ENCODE data around the gene BABAM2. TPM values are rescaled to one million over a fixed set of nuclear protein-coding genes. Genes with fewer than 3 reads are reported as not detected.

BABAM2 gene
- total RNA-seq, 1 experiment from 2014 or later: 27.1 TPM

DNA sequence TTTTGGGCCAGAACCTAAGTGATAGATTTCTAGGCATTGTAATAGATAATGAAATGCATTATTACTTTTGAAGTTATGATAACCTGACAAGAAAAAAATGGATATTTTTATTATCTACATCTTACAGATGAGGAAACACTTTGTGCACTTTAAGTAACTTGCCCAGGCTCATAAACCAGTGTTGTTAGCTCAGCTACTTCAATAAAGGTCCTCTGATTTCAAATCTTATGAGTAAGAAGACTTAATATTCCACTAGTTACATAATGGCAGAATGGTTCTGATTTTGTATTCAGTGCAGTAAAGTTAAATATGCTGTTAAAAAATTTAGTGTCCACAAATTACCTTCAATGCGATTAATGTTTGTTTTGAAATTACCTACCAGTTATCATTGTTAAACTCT is 199.0 kb downstream of the BABAM2 start:
- no peak overlapping the region for H3K4me3 Mint-ChIP-seq
- no peak overlapping the region for H3K27ac Mint-ChIP-seq
- no peaks in the 10 kb centered on the region for H3K36me3 Mint-ChIP-seq (ENCODE audit: insufficient read depth in 1 of 3, low read depth in 3 of 3)
- H3K9me3 Mint-ChIP-seq: no peaks in the 10 kb centered on the region
- no peak overlapping the region for H3K56ac ChIP-seq (ENCODE audit: insufficient read length, low read depth, low read length)
- H3K9ac ChIP-seq (ENCODE audit: extremely low read depth, insufficient read length, low read length): no peak overlapping the region
- H3K4me2 ChIP-seq (ENCODE audit: insufficient read depth, insufficient read length, low read length): no peak overlapping the region
- H3K23ac ChIP-seq (ENCODE audit: insufficient read length, low read depth, low read length): no peak overlapping the region
- no peaks in the 10 kb centered on the region for H3K4me1 Mint-ChIP-seq
- WGBS (ENCODE audit: extremely low coverage, insufficient read length, low lambda C conversion rate): no CpG with 5 or more reads among the region's 1 CpG
- no peaks in the 10 kb centered on the region for H3K27me3 Mint-ChIP-seq (ENCODE audit: low read depth)
- H3K18ac ChIP-seq (ENCODE audit: insufficient read length, low read depth, low read length): no peak overlapping the region
- H3K27me3 ChIP-seq (ENCODE audit: insufficient read depth, low read length): no peaks in the 10 kb centered on the region
- no peak for DNase-seq
- H2BK12ac ChIP-seq (ENCODE audit: insufficient read length, low read depth, low read length): no peak overlapping the region
- no peak overlapping the region for H2BK20ac ChIP-seq (ENCODE audit: low read depth, low read length, poor library complexity, severe bottlenecking)
- H3T11ph ChIP-seq (ENCODE audit: low read length): no peak overlapping the region
- H3K27ac ChIP-seq (ENCODE audit: insufficient read length, low read depth, low read length): no peak overlapping the region
- H4K20me1 ChIP-seq (ENCODE audit: control insufficient read depth, insufficient read depth, insufficient read length): no peaks in the 10 kb centered on the region
- TF ChIP-seq, protein P1, sequence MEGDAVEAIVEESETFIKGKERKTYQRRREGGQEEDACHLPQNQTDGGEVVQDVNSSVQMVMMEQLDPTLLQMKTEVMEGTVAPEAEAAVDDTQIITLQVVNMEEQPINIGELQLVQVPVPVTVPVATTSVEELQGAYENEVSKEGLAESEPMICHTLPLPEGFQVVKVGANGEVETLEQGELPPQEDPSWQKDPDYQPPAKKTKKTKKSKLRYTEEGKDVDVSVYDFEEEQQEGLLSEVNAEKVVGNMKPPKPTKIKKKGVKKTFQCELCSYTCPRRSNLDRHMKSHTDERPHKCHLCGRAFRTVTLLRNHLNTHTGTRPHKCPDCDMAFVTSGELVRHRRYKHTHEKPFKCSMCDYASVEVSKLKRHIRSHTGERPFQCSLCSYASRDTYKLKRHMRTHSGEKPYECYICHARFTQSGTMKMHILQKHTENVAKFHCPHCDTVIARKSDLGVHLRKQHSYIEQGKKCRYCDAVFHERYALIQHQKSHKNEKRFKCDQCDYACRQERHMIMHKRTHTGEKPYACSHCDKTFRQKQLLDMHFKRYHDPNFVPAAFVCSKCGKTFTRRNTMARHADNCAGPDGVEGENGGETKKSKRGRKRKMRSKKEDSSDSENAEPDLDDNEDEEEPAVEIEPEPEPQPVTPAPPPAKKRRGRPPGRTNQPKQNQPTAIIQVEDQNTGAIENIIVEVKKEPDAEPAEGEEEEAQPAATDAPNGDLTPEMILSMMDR (conservative IDR thresholded peaks at IDR 0.05): no peak
- H4K91ac ChIP-seq (ENCODE audit: insufficient read length, low read depth, low read length): no peak overlapping the region
- H3K14ac ChIP-seq (ENCODE audit: insufficient read depth, low read length): no peak overlapping the region
- H2BK15ac ChIP-seq (ENCODE audit: low read depth, low read length): no peak overlapping the region
- no peaks in the 10 kb centered on the region for H3K79me2 ChIP-seq (ENCODE audit: insufficient read depth, low read length)
- H3K23me2 ChIP-seq (ENCODE audit: insufficient read length, low read depth, low read length, poor library complexity, severe bottlenecking): no peaks in the 10 kb centered on the region
- no peak overlapping the region for H4K8ac ChIP-seq (replicated peaks; ENCODE audit: insufficient read length, low read depth, low read length)
- no peak overlapping the region for H4K5ac ChIP-seq (ENCODE audit: insufficient read length, low read depth, low read length)
- no peak overlapping the region for H2BK5ac ChIP-seq (ENCODE audit: insufficient read length, low read length)
- H3K4ac ChIP-seq (ENCODE audit: low read depth, low read length): no peak overlapping the region
- H3K79me1 ChIP-seq (ENCODE audit: insufficient read depth, low read depth, low read length, poor library complexity, severe bottlenecking): no peaks in the 10 kb centered on the region
- H3K4me1 ChIP-seq (ENCODE audit: insufficient read depth, low read length): no peaks in the 10 kb centered on the region
- H2AFZ ChIP-seq (ENCODE audit: low read length): no peak overlapping the region
- H2AK5ac ChIP-seq (ENCODE audit: insufficient read length, low read length): no peak overlapping the region
- H2BK120ac ChIP-seq (ENCODE audit: low read depth, low read length, poor library complexity, severe bottlenecking): no peak overlapping the region
- H3K9me3 ChIP-seq (ENCODE audit: control insufficient read depth, low read depth, low read length): no peaks in the 10 kb centered on the region

Measured in H9 (cell line).